Measurements from ENCODE around the gene NHLH2.

The NHLH2 gene

DNA sequence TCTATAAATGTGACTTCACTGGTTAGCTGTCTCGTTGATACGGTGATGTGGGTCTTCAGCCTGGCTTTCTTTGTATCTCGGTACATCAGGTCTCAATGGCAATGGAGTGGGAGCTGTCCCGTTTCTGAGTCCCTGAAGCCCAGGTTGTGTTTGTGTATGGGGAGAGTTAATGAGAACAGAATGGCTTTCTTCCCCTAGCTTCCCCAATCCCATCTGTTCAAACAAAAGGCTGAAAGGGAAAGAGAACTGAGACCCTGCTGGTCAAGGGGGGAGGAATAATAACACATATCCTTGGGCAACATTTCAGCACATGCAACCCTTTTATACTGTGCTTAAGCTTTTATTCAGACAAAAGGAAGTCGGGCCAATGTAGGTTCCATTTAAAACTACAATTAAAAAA is 44.0 kb downstream of the NHLH2 start:
- no peak for DNase-seq

DNA sequence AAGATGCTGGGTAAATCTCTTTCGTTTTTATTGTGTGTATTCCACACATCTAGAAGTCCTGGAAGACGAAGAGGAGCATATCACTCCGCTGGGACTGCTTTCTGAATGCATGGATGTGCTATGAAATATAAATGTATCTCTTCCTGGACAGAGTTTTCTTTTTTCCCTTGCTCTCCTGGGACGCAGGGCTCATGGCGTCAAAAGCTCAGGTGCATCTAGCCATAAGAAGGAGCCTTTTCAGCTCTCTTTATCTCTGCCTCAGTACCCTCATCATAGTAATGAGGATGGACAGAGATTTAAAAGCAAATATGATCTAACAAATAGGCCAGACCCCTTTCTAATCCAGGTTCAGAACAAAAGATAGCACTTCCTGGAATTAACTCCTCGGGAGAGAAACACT is 44.9 kb downstream of the NHLH2 start:
- no peak for DNase-seq

DNA sequence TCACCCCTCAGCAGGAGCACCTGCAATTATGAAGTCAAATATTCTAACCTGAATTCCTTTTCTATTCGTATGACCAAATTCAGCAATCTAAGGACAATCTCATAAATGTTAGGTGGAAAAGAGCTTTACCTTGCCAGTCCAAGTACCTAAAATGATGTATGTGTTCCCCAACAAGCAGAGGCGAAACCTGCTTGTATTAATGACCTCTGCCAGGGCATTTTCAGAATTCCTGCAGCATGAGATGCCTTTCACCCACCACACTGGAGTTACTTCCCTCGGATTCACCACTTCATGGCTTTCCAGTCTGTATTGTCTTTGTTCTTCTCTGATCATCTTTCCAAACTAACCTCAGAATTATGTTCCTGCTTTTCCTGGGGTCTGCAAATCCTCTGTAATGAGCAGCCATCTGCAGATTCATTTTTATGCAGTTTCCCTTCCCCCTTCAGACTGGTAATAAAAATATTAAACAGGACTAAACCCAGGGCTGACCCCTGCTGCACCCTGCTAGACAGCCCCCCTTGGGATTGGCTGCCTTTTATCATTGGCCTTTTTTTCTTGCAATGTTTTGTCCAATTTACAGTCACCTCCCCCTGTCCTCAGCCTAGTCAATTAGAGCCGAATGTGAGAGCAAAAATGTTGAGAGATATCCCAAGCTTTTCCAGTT is 45.8 kb downstream of the NHLH2 start:
- no peak for DNase-seq

DNA sequence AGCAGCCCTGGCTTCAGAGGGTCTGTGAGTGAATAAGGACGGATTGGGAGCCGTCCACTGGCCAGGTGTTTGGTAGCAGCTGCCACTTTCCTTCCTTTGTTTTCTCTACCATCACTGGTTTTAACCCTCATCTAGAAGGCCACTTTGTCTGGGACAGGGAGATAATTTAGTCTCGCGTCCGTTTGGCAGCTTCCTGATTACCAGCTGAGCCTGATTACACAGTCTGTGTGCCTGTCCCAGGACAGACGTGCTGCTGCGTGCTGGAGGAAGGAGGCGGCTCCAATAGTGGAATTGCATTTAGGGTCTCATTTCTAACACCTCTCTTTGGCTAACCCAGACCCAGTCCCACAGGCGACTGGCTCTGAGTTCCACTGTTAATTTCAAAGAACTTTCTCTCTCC is 47.8 kb downstream of the NHLH2 start:
- DNase-seq, result no peak

DNA sequence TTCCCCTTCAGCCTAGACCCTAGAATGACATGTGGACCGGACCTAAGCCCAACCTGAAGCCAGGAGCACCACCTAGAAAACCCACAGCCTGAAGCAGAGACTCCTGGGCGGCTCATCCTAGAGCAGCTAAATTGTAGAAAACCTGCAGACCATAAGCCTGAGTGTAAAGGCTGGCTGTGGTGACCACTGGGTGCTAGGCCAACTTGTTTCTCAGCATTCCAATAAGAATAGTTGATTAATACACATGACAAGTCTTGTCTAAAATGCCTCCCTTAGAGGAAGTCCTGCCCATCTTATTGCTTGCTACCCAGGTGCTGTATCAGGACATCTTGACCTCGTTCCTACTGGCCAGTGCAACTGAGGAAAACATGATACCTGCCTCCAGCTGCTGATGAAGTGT is 49.1 kb downstream of the NHLH2 start:
- DNase-seq, result no peak

DNA sequence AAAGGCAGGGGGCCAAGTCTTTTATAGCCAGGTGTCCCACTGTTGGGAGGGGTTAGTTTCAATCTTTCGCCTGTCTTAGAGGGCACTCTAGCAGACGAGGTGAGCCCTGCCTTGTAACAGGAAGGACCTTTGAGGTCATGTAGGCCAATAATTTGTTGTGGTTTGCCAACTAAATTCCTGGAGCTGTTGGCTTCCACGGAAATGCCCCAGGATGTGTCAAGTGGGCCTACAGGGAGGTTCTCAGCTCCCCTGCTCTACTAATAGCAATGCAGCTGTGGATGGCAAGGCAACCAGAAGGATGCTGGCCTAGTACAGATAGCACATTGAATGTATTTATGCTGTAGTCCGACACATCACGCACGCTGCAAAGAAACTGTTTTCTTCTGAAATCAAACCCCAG is 50.1 kb downstream of the NHLH2 start:
- no peak for DNase-seq

DNA sequence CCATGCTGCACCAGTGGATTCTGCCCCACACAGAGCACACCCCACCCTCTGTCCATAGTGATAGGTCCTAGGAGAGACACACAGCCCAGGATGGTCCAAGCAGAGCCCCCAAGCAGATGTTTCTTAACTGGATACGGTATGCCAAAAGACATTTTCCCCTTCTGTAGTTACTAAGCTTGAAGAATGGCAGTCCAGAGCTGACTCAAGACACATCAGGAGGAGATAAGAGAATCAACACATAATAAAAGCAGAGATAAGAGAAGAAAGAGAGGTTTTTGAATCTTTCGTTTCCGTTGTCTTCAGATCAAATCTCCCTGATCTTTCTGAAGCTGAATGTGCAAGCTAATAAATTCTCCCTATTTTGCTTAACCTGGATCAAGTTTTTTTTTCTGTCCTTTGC is 50.6 kb downstream of the NHLH2 start:
- no peak for DNase-seq

Measured in NCI-H1092 treated with DMSO at 0.1 percent for 48 hours (cell line).